ENCODE measurements around the gene NR6A1.

DNA sequence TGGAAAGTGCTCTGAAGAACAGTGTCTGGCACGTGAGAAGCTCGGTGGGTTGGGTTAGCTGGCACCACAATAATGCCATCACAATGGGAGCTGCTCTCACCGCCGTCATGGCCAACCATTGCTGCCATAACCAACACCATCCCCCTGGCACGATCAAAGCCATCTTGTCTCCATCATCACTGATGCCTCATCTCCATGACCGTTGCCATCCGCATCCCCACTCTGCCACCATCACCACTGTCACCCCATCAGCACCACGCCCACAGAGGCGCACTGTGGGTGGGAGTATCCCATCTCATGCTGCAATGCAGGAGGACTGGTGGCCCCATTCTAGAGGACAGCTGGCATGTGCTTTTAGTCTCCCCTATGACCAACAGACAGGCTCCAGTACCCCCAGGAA lies 287.6 kb downstream of the NR6A1 start:
- TF ChIP-seq, protein P1, sequence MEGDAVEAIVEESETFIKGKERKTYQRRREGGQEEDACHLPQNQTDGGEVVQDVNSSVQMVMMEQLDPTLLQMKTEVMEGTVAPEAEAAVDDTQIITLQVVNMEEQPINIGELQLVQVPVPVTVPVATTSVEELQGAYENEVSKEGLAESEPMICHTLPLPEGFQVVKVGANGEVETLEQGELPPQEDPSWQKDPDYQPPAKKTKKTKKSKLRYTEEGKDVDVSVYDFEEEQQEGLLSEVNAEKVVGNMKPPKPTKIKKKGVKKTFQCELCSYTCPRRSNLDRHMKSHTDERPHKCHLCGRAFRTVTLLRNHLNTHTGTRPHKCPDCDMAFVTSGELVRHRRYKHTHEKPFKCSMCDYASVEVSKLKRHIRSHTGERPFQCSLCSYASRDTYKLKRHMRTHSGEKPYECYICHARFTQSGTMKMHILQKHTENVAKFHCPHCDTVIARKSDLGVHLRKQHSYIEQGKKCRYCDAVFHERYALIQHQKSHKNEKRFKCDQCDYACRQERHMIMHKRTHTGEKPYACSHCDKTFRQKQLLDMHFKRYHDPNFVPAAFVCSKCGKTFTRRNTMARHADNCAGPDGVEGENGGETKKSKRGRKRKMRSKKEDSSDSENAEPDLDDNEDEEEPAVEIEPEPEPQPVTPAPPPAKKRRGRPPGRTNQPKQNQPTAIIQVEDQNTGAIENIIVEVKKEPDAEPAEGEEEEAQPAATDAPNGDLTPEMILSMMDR (IDR thresholded peaks at IDR 0.05; ENCODE audit: low read depth, low read length, poor library complexity, severe bottlenecking): no peak
- TF ChIP-seq EZH2phosphoT487 (IDR thresholded peaks at IDR 0.05; ENCODE audit: borderline replicate concordance, low read length): no peak
